Measurements from ENCODE around the gene RNPEPL1.
"Not testable (repeated sequence)": the region's sequence is repeated elsewhere in the genome, so short reads cannot be mapped to it uniquely, and the experiment has no call there.

The RNPEPL1 gene

GRCh38 chr2:240567872-240568677, at the start of gene RNPEPL1:
TSS of gene RNPEPL1 (plus strand) at chr2:240568484. CDS start at chr2:240568587, 103 bp downstream.
- DNase-seq (ENCODE audit: low read depth) = no peak

- DNase-seq (ENCODE audit: low read depth) = no peak
These were observed 49.3 kb upstream of the RNPEPL1 start for GRCh38 chr2:240518981-240519380.

- DNase-seq (ENCODE audit: low read depth) = no peak
These were observed 48.7 kb upstream of the RNPEPL1 start for GRCh38 chr2:240519396-240520129.

GRCh38 chr2:240520130-240520973, 47.9 kb upstream of the RNPEPL1 start:
- no peak for DNase-seq (ENCODE audit: low read depth)

DNA sequence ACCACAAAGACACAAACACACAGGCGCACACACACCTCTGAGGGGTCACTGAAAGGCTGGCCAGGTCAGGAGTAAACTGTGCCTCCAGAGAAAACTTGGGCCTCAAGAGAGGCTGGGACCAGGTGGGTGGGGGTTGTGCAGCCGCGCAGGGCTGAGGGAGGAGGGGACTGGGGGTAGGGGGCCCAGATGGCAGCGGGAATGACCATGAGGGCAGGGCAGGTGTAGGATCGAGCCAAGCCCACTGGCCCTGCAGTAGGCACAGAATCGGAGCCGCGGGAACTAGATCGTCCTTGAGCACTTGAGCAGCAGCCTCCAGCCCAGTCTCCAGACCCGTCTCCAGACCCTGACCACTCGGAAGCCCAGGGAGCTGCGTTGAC, 47.3 kb upstream of the RNPEPL1 start:
- no peak for DNase-seq (ENCODE audit: low read depth)

DNA sequence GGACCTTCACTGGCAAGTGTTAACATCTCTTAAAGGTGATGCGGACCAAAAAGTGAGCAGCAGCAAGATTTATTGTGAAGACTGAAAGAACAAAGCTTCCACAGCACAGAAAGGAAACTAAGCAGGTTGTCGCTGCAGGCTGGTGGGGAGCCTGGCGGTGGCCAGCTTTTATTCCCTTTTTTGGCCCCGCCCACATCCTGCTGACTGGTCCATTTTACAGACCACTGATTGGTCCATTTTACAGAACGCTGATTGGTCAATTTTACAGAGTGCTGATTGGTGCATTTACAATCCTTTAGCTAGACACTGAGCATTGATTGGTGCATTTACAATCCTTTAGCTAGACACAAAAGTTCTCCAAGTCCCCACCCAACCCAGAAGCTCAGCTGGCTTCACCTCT, 46.4 kb upstream of the RNPEPL1 start:
- not testable (repeated sequence) for DNase-seq (ENCODE audit: low read depth)

DNA sequence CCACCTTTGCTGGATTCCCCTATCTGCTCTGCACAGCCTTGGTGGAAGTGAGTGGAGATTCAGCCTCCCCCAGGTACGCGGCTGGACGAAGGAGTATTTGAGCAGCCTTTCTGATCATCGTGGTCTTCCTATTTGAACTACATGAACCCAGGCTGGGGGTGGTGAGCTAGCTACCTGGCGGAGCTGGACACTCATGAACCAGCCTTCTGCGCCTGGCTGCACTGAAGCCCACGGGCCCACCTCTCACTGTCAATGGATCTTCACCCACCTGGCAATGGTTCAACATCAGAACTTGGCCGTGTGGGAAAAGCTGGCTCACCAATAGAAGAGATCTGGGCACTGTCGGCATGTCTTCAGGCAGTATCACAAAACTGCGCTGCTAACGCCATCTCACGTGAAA, 45.9 kb upstream of the RNPEPL1 start:
- no peak for DNase-seq (ENCODE audit: low read depth)

GRCh38 chr2:240523451-240524281, 44.6 kb upstream of the RNPEPL1 start:
- DNase-seq (ENCODE audit: low read depth) = no peak

DNA sequence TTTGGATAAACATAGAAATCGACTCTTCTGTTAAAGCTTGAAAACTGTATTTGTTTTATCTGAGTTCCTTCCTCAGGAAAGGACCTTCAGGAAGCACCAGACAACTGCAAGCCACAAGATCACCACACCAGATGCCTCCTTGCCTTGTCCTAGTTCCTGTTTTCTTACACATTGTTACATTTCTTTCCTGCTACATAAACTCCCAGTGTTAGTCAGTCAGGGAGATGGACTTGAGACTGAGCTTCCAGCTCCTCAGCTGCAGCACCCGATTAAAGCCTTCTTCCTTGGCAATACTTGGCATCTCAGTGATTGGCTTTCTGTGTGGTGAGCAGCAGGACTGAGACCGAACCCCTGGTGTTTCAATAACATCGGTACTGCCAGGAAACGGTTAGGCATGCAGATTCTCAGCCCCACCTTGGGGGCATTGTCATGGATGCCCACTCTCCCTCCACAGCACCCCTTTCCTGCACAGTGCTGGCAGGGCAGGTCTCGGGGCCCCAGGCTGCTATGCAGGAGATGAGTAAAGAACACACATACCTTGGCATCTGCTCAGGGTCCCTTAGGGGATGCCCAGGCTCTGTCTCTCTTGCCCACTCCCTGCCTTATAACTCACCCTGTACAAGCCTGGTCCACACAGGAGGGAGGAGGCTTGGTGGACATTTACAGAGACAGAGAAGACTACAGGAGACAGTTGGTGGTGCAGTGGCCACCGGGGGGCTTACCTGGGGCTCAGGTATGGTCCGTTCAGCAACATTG, 43.1 kb upstream of the RNPEPL1 start:
- no peak for DNase-seq (ENCODE audit: low read depth)

- no peak for DNase-seq (ENCODE audit: low read depth)
These were observed 42.5 kb upstream of the RNPEPL1 start for GRCh38 chr2:240525802-240526201.

DNA sequence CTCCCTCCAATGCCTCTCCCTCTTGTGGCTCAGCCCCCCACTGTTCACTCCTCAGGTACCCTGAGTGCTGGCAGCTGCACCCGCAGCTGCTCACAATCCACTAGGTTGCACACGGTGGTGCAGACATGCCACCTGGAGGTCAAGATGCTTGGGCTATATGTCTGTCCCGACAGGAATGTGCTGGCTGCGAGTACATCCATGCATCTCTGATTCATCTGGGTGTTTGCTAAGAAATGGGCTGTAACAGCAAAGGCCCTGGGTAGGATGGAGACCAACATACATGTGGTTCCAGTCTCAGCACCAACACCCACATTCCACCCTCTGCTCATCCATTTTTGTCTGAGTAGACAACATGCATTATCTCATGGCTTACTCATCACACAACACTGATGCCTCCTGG, 41.8 kb upstream of the RNPEPL1 start:
- no peak for DNase-seq (ENCODE audit: low read depth)

- no peak for DNase-seq (ENCODE audit: low read depth)
These were observed 41.0 kb upstream of the RNPEPL1 start for GRCh38 chr2:240527153-240527750.

DNA sequence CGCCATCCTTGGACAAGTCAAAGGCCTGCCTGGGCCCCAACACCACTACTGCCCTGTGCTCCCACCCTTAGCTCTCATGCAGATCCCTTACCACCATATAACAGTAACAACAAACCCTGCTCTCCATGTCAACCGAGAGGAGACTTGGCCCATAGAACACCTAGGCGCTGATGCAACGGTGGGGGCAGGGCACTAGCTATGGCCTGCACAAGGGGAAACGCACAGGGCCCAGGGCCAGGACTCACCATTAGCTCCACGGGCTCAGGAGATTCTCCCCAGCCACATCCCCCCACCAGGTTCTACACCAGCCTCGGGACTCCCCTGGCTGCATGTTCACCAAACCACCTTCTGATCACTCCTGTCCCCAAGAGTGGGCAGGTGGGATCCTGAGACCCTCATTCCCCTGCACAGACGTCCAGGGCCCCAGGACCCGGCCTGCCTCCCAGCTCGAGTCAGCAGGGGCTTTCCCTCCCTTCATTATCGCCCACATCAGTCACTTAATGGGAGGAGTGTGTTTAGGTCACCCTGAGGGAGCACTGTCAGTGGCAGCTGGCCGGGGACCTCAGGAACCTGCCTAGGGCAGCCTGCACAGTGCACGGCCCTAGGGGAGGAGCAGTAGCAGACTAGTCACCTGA, 39.8 kb upstream of the RNPEPL1 start:
- DNase-seq (ENCODE audit: low read depth) = no peak

GRCh38 chr2:240529344-240529999, 38.8 kb upstream of the RNPEPL1 start:
- DNase-seq (ENCODE audit: low read depth) = no peak

DNA sequence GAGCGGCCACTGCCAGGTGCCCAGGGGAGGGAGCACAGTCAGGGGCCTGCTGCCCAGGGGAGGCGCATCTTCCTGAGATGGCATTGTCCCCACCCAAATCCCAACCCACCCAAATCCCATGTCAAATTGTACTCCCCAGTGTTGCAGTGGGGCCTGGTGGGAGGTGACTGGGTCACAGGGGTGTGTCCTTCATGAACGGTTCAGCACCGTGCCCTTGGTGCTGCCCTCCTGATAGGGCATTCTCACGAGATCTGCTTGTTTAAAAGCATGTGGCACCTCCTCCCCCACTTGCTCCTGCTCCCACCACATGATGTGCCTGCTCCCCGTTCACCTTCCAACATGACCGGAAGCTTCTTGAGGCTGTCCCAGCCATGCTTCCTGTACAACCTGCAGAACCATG, 38.1 kb upstream of the RNPEPL1 start:
- DNase-seq (ENCODE audit: low read depth) = no peak

GRCh38 chr2:240531038-240531437, 37.2 kb upstream of the RNPEPL1 start:
- no peak for DNase-seq (ENCODE audit: low read depth)

DNA sequence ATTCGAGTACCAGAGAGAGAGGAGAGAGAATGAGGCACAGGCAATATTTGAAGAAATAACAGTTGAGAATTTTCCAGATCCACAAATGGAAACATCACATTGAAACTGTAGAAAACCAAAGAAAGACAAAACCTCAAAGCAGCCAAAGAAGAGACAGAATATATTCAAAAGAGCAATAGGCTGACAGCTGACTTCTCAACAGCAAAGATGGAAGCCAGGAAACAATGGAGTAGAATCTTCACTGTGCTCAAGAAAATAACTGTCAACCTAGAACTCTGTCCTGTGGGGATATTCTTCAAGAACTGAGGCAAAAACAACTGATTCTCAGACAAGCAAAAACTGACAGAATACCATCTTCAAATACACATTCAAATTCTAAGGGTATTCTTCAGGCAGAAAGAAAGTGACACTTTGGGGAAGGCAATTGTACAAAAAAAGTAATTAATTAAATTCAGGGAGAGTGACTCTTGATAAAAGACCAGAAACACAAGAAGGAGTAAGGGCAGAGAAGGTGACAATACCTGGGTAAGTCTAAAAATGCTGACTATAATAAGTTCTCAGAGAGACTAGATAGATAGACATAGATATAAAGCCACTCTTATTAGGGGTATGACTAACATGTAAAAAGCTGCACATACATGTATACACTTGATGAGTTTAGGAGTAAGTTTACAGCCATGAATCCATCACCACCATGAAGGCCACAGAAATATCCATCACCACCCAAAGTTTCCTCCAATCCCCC, 36.1 kb upstream of the RNPEPL1 start:
- no peak for DNase-seq (ENCODE audit: low read depth)

DNA sequence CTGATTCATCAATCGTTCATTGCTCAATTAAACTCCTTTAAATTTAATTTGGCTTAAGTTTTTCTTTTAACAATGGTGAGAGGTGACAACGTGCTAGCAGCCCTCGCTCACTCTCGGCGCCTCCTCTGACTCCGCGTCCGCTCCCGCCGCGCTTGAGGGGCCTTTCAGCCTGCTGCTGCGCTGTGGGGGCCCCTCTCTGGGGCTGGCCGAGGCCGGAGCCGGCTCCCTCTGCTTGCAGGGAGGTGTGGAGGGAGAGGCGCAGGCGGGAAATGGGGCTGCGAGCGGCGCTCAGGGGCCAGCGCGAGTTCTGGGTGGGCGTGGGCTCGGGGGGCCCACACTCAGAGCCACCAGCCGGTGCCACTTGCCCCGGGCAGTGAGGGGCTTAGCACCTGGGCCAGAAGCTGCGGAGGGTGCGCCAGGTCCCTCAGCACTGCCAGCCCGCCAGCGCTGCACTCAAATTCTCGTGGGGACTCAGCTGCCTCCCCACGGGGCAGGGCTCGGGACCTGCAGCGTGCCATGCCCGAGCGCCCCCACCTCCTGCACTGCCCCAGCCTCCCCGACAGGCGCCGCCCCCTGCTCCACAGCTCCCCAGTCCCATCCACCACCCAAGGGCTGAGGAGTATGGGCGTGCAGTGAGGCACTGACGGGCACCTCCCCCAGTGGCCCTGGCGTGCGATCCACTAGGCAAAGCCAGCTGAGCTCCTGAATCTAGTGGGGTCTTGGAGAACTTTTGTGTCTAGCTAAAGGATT, 30.1 kb upstream of the RNPEPL1 start:
- no peak for DNase-seq (ENCODE audit: low read depth)
